ENCODE data around the gene AGER.
"Not testable (repeated sequence)": the region's sequence is repeated elsewhere in the genome, so short reads cannot be mapped to it uniquely, and the experiment has no call there.

Gene AGER

GRCh38 chr6:32146687-32147086 lies 37.4 kb downstream of the AGER start:
- no peak for DNase-seq

GRCh38 chr6:32146287-32146686 lies 37.8 kb downstream of the AGER start:
- no peak for DNase-seq

GRCh38 chr6:32144238-32144637 lies 39.8 kb downstream of the AGER start:
- not testable (repeated sequence) for DNase-seq

GRCh38 chr6:32140420-32141046 lies 43.5 kb downstream of the AGER start:
- DNase-seq = no peak

GRCh38 chr6:32139590-32139989 lies 44.5 kb downstream of the AGER start:
- DNase-seq = no peak

GRCh38 chr6:32137454-32137853 lies 46.6 kb downstream of the AGER start:
- no peak for DNase-seq

- DNase-seq = no peak
Observed at GRCh38 chr6:32133786-32134185, 50.3 kb downstream of the AGER start.

GRCh38 chr6:32132110-32132509 lies 51.9 kb downstream of the AGER start:
- no peak for DNase-seq

GRCh38 chr6:32131439-32131948 lies 52.6 kb downstream of the AGER start:
- no peak for DNase-seq
